ENCODE measurements around the gene RPS29.
"Not testable (repeated sequence)": the region's sequence is repeated elsewhere in the genome, so short reads cannot be mapped to it uniquely, and the experiment has no call there.

RPS29 gene

GRCh38 chr14:49622022-49622607, 35.9 kb upstream of the RPS29 start:
- TF ChIP-seq CTCF (conservative IDR thresholded peaks at IDR 0.05; ENCODE audit: low read depth): no peak
- no peak overlapping the region for H3K27ac ChIP-seq
- no peak for DNase-seq (ENCODE audit: low spot score)
- ChIA-PET POLR2A (ENCODE audit: low non-redundant PET) (interaction anchor here (1.3 kb wide), 1 partner anchor 12 kb away, joined by 4 read pairs; no protein-coding TSS in a partner anchor), CTCF (interaction anchor here (0.9 kb wide), 1 partner anchor 227 kb away, joined by 3 read pairs; no protein-coding TSS in a partner anchor)

- POLR2A ChIA-PET (ENCODE audit: low non-redundant PET): interaction anchor here (1.3 to 1.6 kb wide), 4 partner anchors 13 to 35 kb away, joined by 4 to 10 read pairs (median 7); partner anchors contain the start of genes DNAAF2, LRR1 and RPS29
- H3K27ac ChIP-seq: peak overlapping the region; percentile 94
- no peak for DNase-seq (ENCODE audit: low spot score)
- TF ChIP-seq CTCF (conservative IDR thresholded peaks at IDR 0.05; ENCODE audit: low read depth): no peak
- CTCF ChIA-PET: interaction anchor here (0.9 to 1.0 kb wide), 2 partner anchors 13 to 228 kb away, joined by 3 to 6 read pairs; no protein-coding TSS in a partner anchor
These were observed 35.1 kb upstream of the RPS29 start for GRCh38 chr14:49621114-49621881.

GRCh38 chr14:49620182-49621113, 34.3 kb upstream of the RPS29 start, which contains the start of the genes MGAT2 and RPL36AL:
TSS of gene MGAT2 (plus strand) at chr14:49620799. CDS start at chr14:49621269, 470 bp downstream.
TSS of gene RPL36AL (minus strand) at chr14:49620626. CDS start at chr14:49619104, 1,522 bp downstream.
- TF ChIP-seq CTCF (conservative IDR thresholded peaks at IDR 0.05; ENCODE audit: low read depth): peak; percentile 30
- H3K27ac ChIP-seq: peak within 1 kb of the TSS; percentile 94
- CTCF ChIA-PET: interaction anchor here (0.5 to 1.1 kb wide), 3 partner anchors 14 to 120 kb away, joined by 3 to 6 read pairs (median 3); no protein-coding TSS in a partner anchor
- POLR2A ChIA-PET (ENCODE audit: low non-redundant PET): interaction anchor here (0.6 to 1.6 kb wide), 10 partner anchors 14 to 148 kb away, joined by 3 to 10 read pairs (median 4); partner anchors contain the start of genes DNAAF2, KLHDC2, LRR1 and RPS29
- peak; percentile 96 for DNase-seq (ENCODE audit: low spot score)

GRCh38 chr14:49619730-49620129, 33.5 kb upstream of the RPS29 start:
- DNase-seq (ENCODE audit: low spot score): no peak
- CTCF ChIA-PET: interaction anchor here (0.5 to 1.1 kb wide), 2 partner anchors 33 to 121 kb away, joined by 3 read pairs; no protein-coding TSS in a partner anchor
- POLR2A ChIA-PET (ENCODE audit: low non-redundant PET): interaction anchor here (0.6 to 1.6 kb wide), 8 partner anchors 16 to 149 kb away, joined by 3 to 10 read pairs (median 5); partner anchors contain the start of genes DNAAF2, KLHDC2, LRR1 and RPS29
- no peak for TF ChIP-seq CTCF (conservative IDR thresholded peaks at IDR 0.05; ENCODE audit: low read depth)
- H3K27ac ChIP-seq: peak overlapping the region; percentile 94

- ChIA-PET POLR2A (ENCODE audit: low non-redundant PET) (interaction anchor here (1.1 kb wide), 1 partner anchor 52 kb away, joined by 3 read pairs; no protein-coding TSS in a partner anchor), CTCF (interaction anchor here (1.1 kb wide), 1 partner anchor 32 kb away, joined by 3 read pairs; no protein-coding TSS in a partner anchor)
- not testable (repeated sequence) for DNase-seq (ENCODE audit: low spot score)
- peak overlapping the region; percentile 60 for H3K27ac ChIP-seq
These were observed 33.1 kb upstream of the RPS29 start for GRCh38 chr14:49619273-49619672.

GRCh38 chr14:49617852-49618519, 31.8 kb upstream of the RPS29 start:
- no peak for TF ChIP-seq CTCF (conservative IDR thresholded peaks at IDR 0.05; ENCODE audit: low read depth)
- POLR2A ChIA-PET (ENCODE audit: low non-redundant PET): no interaction called here
- CTCF ChIA-PET: no interaction called here
- no peak overlapping the region for H3K27ac ChIP-seq
- no peak for DNase-seq (ENCODE audit: low spot score)
